OCI-LY1 (cell line): ENCODE data around the gene SEMA3C.

Experiments used
- H2AFZ ChIP-seq: fragments of 200-600 bp; sonication (generic), shearing (Covaris generic); 2 replicates; pipeline ENCODE4 v1.6.0; 2014; ENCODE audit warnings: antibody characterized with exemption, mild to moderate bottlenecking, low read length
- H3F3A ChIP-seq: fragments of 200-600 bp; sonication (generic), shearing (Covaris generic); 2 replicates; pipeline ENCODE4 v1.6.0; 2014; ENCODE audit warnings: mild to moderate bottlenecking, antibody characterized with exemption, low read length, moderate library complexity; ENCODE audit not compliant: insufficient read depth
- H3K27ac ChIP-seq: fragments of 200-600 bp; sonication (generic); 2 replicates; pipeline ENCODE4 v1.5.1; 2014; ENCODE audit warnings: low read length, mixed run types, mild to moderate bottlenecking, low read depth; ENCODE audit not compliant: poor library complexity, severe bottlenecking
- H3K27me3 ChIP-seq: fragments of 200-600 bp; sonication (generic); 2 replicates; pipeline ENCODE4 v1.6.0; 2014; ENCODE audit warnings: antibody characterized with exemption, mild to moderate bottlenecking, low read length, moderate library complexity; ENCODE audit not compliant: insufficient read depth
- H3K36me3 ChIP-seq: fragments of 200-600 bp; sonication (generic); 2 replicates; pipeline ENCODE4 v1.6.1; 2014; ENCODE audit warnings: mild to moderate bottlenecking, antibody characterized with exemption, low read length, moderate library complexity, mixed read lengths; ENCODE audit not compliant: insufficient read depth
- H3K4me1 ChIP-seq: fragments of 200-600 bp; sonication (generic); 2 replicates; pipeline ENCODE4 v1.5.1; 2014; ENCODE audit warnings: mild to moderate bottlenecking, low read length, moderate library complexity; ENCODE audit not compliant: insufficient read depth, severe bottlenecking
- H3K4me2 ChIP-seq: fragments of 200-600 bp; sonication (generic), shearing (Covaris generic); 2 replicates; pipeline ENCODE4 v1.6.1; 2014; ENCODE audit warnings: low read length
- H3K4me3 ChIP-seq: fragments of 200-600 bp; sonication (generic); 2 replicates; pipeline ENCODE4 v1.5.1; 2014; ENCODE audit warnings: low read length, low read depth, mild to moderate bottlenecking, mixed read lengths; ENCODE audit not compliant: poor library complexity, severe bottlenecking
- H3K79me2 ChIP-seq: fragments of 200-600 bp; shearing (Covaris generic); 2 replicates; pipeline ENCODE4 v1.6.1; 2016; ENCODE audit warnings: mixed run types, low read length, mixed read lengths; ENCODE audit not compliant: insufficient read depth
- H3K9ac ChIP-seq: fragments of 200-600 bp; sonication (generic), shearing (Covaris generic); 2 replicates; pipeline ENCODE4 v1.6.1; 2014; ENCODE audit warnings: mild to moderate bottlenecking, low read length, mixed read lengths
- H3K9me2 ChIP-seq: fragments of 200-600 bp; sonication (generic), shearing (Covaris generic); 2 replicates; pipeline ENCODE4 v1.6.1; 2014; ENCODE audit warnings: low read depth, mild to moderate bottlenecking, low read length, mixed read lengths
- H3K9me3 ChIP-seq: fragments of 200-600 bp; shearing (Covaris generic); 2 replicates; pipeline ENCODE4 v1.6.1; 2014; ENCODE audit warnings: low read length, mixed read lengths
- H4K20me1 ChIP-seq: fragments of 200-600 bp; sonication (generic), shearing (Covaris generic); 2 replicates; pipeline ENCODE4 v1.6.0; 2016; ENCODE audit warnings: mild to moderate bottlenecking, low read length; ENCODE audit not compliant: insufficient read depth
- EZH2 ChIP-seq: fragments of 200-600 bp; sonication (generic), shearing (Covaris generic); IDR thresholded peaks from 2 replicates; pipeline ENCODE4 v1.8.0; 2017; ENCODE audit warnings: borderline replicate concordance, mixed run types, mild to moderate bottlenecking, antibody characterized with exemption, low read length, moderate library complexity, mixed read lengths
- TF ChIP-seq, protein P1 (sequence below): fragments of 200-600 bp; sonication (generic), shearing (Covaris generic); IDR thresholded peaks from 2 replicates; pipeline ENCODE4 v1.5.1; 2017; ENCODE audit warnings: mild to moderate bottlenecking, antibody characterized with exemption, low read length, moderate library complexity, mixed read lengths

The SEMA3C gene

DNA sequence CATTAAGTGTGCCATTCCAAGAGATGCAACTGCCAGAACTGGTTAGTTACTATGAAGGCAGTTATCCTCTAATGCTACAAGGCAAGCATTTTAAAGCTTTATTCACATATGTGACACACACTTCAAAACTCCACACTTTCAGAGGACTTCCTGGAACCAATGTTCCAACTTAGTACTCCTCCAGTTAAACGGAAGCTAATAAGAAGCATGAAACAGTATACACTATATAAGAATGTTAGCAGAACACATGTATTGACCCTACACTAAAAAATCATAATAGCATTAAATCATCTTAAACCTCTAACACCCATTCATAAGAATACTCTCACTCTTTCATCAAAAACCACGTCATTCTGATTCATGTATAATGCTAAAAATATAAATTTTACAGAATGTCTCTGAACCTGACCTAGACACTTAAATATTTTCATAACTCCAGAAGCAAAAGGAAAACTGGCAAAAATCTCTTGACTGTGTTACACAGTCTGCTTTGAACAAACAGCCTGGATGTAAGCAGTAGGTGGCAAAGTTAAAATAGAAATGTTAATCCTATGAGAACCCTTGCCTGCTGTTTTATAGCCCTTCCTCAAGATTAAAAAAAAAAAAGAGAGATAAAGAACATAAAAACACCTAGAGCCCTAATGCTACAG lies 135.0 kb downstream of the SEMA3C start:
- no peaks in the 10 kb centered on the region for H3F3A ChIP-seq
- H3K4me1 ChIP-seq, result no peaks in the 10 kb centered on the region

DNA sequence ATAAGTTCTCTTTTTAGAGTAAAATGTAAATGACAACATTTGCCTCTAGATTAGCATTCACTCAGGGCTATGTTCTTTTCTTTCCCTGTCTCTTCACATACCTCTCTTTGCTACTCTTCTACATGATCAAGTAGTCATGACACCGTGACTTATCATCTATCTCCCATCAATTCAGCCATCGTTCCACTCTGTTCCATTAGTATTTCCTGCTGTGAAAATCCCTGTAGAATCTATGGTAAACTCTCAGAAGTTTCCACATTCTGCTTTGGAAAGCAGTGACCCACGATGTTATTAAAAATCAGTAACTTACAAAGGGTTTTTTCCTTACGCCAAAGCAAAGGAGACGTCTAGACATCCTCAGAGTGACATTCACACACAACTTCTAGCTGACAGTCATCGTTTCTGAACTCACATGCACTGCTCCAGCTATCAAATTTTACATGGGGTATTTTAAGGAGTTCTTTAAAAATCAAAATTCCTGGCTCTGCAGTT lies 135.6 kb downstream of the SEMA3C start:
- H3K9me3 ChIP-seq, result no peaks in the 10 kb centered on the region
- H3K27me3 ChIP-seq, result no peaks in the 10 kb centered on the region
- no peaks in the 10 kb centered on the region for H3K79me2 ChIP-seq
- H4K20me1 ChIP-seq, result no peaks in the 10 kb centered on the region
- H3K27ac ChIP-seq, result no peak overlapping the region
- H3F3A ChIP-seq, result no peaks in the 10 kb centered on the region
- H3K9me2 ChIP-seq, result no peaks in the 10 kb centered on the region
- no peaks in the 10 kb centered on the region for H3K36me3 ChIP-seq
- no peak overlapping the region for H3K9ac ChIP-seq
- H3K4me3 ChIP-seq, result no peak overlapping the region
- no peaks in the 10 kb centered on the region for H3K4me1 ChIP-seq
- no peak overlapping the region for H3K4me2 ChIP-seq
- TF ChIP-seq, protein P1, sequence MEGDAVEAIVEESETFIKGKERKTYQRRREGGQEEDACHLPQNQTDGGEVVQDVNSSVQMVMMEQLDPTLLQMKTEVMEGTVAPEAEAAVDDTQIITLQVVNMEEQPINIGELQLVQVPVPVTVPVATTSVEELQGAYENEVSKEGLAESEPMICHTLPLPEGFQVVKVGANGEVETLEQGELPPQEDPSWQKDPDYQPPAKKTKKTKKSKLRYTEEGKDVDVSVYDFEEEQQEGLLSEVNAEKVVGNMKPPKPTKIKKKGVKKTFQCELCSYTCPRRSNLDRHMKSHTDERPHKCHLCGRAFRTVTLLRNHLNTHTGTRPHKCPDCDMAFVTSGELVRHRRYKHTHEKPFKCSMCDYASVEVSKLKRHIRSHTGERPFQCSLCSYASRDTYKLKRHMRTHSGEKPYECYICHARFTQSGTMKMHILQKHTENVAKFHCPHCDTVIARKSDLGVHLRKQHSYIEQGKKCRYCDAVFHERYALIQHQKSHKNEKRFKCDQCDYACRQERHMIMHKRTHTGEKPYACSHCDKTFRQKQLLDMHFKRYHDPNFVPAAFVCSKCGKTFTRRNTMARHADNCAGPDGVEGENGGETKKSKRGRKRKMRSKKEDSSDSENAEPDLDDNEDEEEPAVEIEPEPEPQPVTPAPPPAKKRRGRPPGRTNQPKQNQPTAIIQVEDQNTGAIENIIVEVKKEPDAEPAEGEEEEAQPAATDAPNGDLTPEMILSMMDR, result no peak
- no peak for TF ChIP-seq EZH2
- H2AFZ ChIP-seq, result no peak overlapping the region

More for the DNA sequence above, 135.0 kb downstream of the SEMA3C start:
- Histone ChIP-seq H3K4me3 (no peak overlapping the region), H3K36me3 (no peaks in the 10 kb centered on the region), H3K4me2 (no peak overlapping the region), H3K9me3 (no peaks in the 10 kb centered on the region), H3K9ac (no peak overlapping the region), H3K79me2 (no peaks in the 10 kb centered on the region), H3K9me2 (no peaks in the 10 kb centered on the region), H4K20me1 (no peaks in the 10 kb centered on the region), H2AFZ (no peak overlapping the region), H3K27ac (no peak overlapping the region), H3K27me3 (no peaks in the 10 kb centered on the region)
- TF ChIP-seq EZH2, result no peak
- TF ChIP-seq, protein P1, result no peak

DNA sequence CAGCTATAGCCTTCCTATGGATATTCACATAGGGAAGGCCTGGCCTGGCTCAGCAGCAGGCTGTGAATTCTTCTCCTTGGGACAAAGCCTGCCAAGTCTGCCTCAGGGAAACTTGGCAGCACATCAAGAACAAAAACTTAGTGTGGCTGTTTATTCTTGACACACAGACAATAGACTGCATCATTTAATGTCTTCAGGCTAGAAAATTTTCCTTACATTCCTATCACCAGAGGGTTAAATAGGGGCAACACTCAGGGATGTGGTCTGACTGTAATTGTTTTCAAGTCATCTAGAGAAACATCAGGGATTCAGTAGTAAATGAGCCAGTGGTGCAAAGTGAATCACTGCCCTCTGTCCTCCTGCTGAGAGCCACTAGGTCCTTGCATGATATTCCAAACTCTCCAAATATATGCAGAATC lies 137.3 kb downstream of the SEMA3C start:
- TF ChIP-seq, protein P1, result no peak
- TF ChIP-seq EZH2, result no peak
- no peaks in the 10 kb centered on the region for H3F3A ChIP-seq
- no peak overlapping the region for H3K4me2 ChIP-seq
- no peak overlapping the region for H3K9ac ChIP-seq
- no peaks in the 10 kb centered on the region for H3K36me3 ChIP-seq
- H3K9me3 ChIP-seq, result no peaks in the 10 kb centered on the region
- H3K27me3 ChIP-seq, result no peaks in the 10 kb centered on the region
- H3K79me2 ChIP-seq, result no peaks in the 10 kb centered on the region
- H3K4me1 ChIP-seq, result no peaks in the 10 kb centered on the region
- H3K9me2 ChIP-seq, result no peaks in the 10 kb centered on the region
- H3K4me3 ChIP-seq, result no peak overlapping the region
- H4K20me1 ChIP-seq, result no peaks in the 10 kb centered on the region
- no peak overlapping the region for H3K27ac ChIP-seq
- H2AFZ ChIP-seq, result no peak overlapping the region
